K562 (cell line): ENCODE results near the gene PIANP. TPM values are rescaled to one million over a fixed set of nuclear protein-coding genes. Genes with fewer than 3 reads are reported as not detected.
A peak's percentile ranks its signal among the peaks of the same experiment; 100 is the strongest.

Experiments used
- MGA ChIP-seq: fragments of 450-650 bp; IDR thresholded peaks from 2 replicates; pipeline ENCODE4 v1.6.1; 2016; ENCODE audit warnings: mild to moderate bottlenecking, moderate library complexity
- SPI1 ChIP-seq: IDR thresholded peaks from 2 replicates; pipeline ENCODE4 v1.6.1; 2011; ENCODE audit warnings: low read depth, low read length, control low read depth, borderline replicate concordance
- TOE1 ChIP-seq, 2 experiments: fragments of 450-650 bp in 1 of 2; sonication (generic) in 1 of 2; formaldehyde crosslinking in 1 of 2; IDR thresholded peaks; 2 replicates each; pipeline versions ENCODE4 v1.7.1 to v1.8.0; 2016 to 2022; ENCODE audit warnings: borderline replicate concordance in 2 of 2, mild to moderate bottlenecking in 2 of 2, antibody characterized with exemption in 1 of 2, inconsistent platforms in 1 of 2, low read depth in 1 of 2, missing genetic modification reagents in 1 of 2, moderate library complexity in 1 of 2
- ZC3H4 ChIP-seq: sonication (generic); formaldehyde crosslinking; IDR thresholded peaks from 2 replicates; pipeline ENCODE4 v1.9.0; 2021; ENCODE audit warnings: missing genetic modification reagents, borderline replicate concordance
- ZNF511 ChIP-seq: sonication (generic); formaldehyde crosslinking; IDR thresholded peaks from 2 replicates; pipeline ENCODE4 v1.8.0; 2022; ENCODE audit warnings: mild to moderate bottlenecking, missing genetic modification reagents
- polyA plus RNA-seq, 8 experiments: library from polyadenylated mRNA; depleted of rRNA in 4 of 8; stranded (reverse) in 5 of 8; unstranded in 3 of 8; fragments of >200 nt; fragmentation: Nextera tagmentation in 2 of 8; fragmentation: Illumina TruSeq in 1 of 8; extraction: Ambion mirVana in 2 of 8; extraction: Trizol in 1 of 8; gene quantifications; 2 replicates each; pipeline versions ENCODE4 v1.2.1 to v1.2.3, GENCODE V29; 2011 to 2014; ENCODE audit warnings: inconsistent platforms in 1 of 8, missing spikeins in 1 of 8
- total RNA-seq, 7 experiments: library from RNA; depleted of rRNA in 6 of 7; stranded (reverse); fragments of >200 nt in 6 of 7; fragmentation: Illumina TruSeq in 2 of 7; extraction: Trizol in 2 of 7; gene quantifications; 2 replicates each; pipeline versions ENCODE4 v1.2.1 to v1.2.3, GENCODE V29; 2011 to 2021; ENCODE audit warnings: low replicate concordance in 1 of 7

The PIANP gene
- total and polyA plus RNA-seq, 9 of the 15 experiments (the other 6 are each of a cell fraction or from before 2014, with no cell fraction given) = 0.07 TPM; not detected in 8

GRCh38 chr12:6724409-6724797, 23.8 kb upstream of the PIANP start (continued):
- TF ChIP-seq MGA (peak; percentile 54), ZC3H4 (0 out of 2 replicates have a peak, but pooled peaks have one; percentile 21), ZNF511 (CRISPR knock-in tag) (0 out of 2 replicates have a peak, but pooled peaks have one; percentile 6), TOE1 (IDR thresholded peaks at IDR 0.05; ENCODE audit: borderline replicate concordance) (no peak), TOE1 (CRISPR knock-in tag; IDR thresholded peaks at IDR 0.05; ENCODE audit: borderline replicate concordance, low read depth) (no peak), SPI1 (peak; percentile 70; the same call in 1 of the 2 replicates)
